Adrenal gland (tissue), 12 donors: ENCODE measurements around the gene TEX30. TPM values are rescaled to one million over a fixed set of nuclear protein-coding genes. Genes with fewer than 3 reads are reported as not detected.

Experiments
- DNase-seq, 7 donors: peaks; one replicate each; pipeline ENCODE4 v3.0.0-alpha.2; 2019 to 2020
- H3K27ac ChIP-seq, 5 donors: fragments of 200-600 bp; sonication (generic) in 4 of 5; 1 replicate in 3 of 5; 2 replicates in 2 of 5; pipeline versions ENCODE4 v1.5.1 to v1.8.0; 2016 to 2020; ENCODE audit warnings: mild to moderate bottlenecking in 1 of 5
- H3K27me3 ChIP-seq: fragments of 200-600 bp; 2 replicates; pipeline ENCODE4 v1.8.0; 2021
- H3K36me3 ChIP-seq, 2 donors: fragments of 200-600 bp; replicated peaks in 1 of 2; 1 replicate in 1 of 2; 2 replicates in 1 of 2; pipeline versions ENCODE4 v1.5.1 to v1.8.0; 2018 to 2022
- H3K4me1 ChIP-seq, 2 donors: fragments of 200-600 bp; replicated peaks in 1 of 2; 1 replicate in 1 of 2; 2 replicates in 1 of 2; pipeline versions ENCODE4 v1.5.1 to v1.8.0; 2018 to 2021
- H3K4me3 ChIP-seq, 4 donors: fragments of 200-600 bp; sonication (generic) in 3 of 4; one replicate each; pipeline ENCODE4 v1.5.1; 2016 to 2018
- H3K9me3 ChIP-seq, 3 donors: fragments of 200-600 bp; sonication (generic) in 1 of 3; replicated peaks in 1 of 3; 1 replicate in 2 of 3; 2 replicates in 1 of 3; pipeline versions ENCODE4 v1.5.1 to v1.8.0; 2016 to 2021
- CTCF ChIP-seq, 6 experiments: fragments of 450-650 bp in 4 of 6; fragments of 200-600 bp in 2 of 6; sonication (generic) in 1 of 6; IDR thresholded peaks; 1 replicate in 5 of 6; 2 replicates in 1 of 6; pipeline versions ENCODE4 v1.5.1 to v1.8.0; 2016 to 2021; ENCODE audit warnings: antibody characterized with exemption in 6 of 6, mild to moderate bottlenecking in 2 of 6, moderate library complexity in 1 of 6
- POLR2A ChIP-seq, 2 donors: fragments of 450-650 bp; IDR thresholded peaks; one replicate each; pipeline ENCODE4 v1.6.1; 2017; ENCODE audit warnings: antibody characterized with exemption in 2 of 2, mild to moderate bottlenecking in 2 of 2, moderate library complexity in 1 of 2
- WGBS, 4 donors: extraction: QIAGEN DNeasy Blood & Tissue Kit in 2 of 4; methylation state at CpG; one replicate each; pipeline versions ENCODE4 v1.1.5 to v1.1.7; 2013 to 2017; 5-methylcytosine and 5-hydroxymethylcytosine counted together
- intact Hi-C, 2 donors: fragments of 100-400 bp; cut with DNase I; formaldehyde crosslinking; loops; one replicate each; pipeline versions ENCODE4 v1.14.1 to v1.15.0; 2022 to 2023
- polyA plus RNA-seq, 3 donors: library from polyadenylated mRNA; stranded (reverse); fragments of 200-250 nt in 2 of 3; fragments of 350-450 nt in 1 of 3; fragmentation: Illumina TruSeq in 1 of 3; extraction: RNeasy Lipid Tissue Mini Kit (QIAGEN cat#74804) in 1 of 3; gene quantifications; one replicate each; pipeline ENCODE4 v1.2.3, GENCODE V29; 2013 to 2014
- total RNA-seq, 9 donors: library from RNA; depleted of rRNA in 4 of 9; stranded (reverse); fragments of >200 nt in 4 of 9; fragments of 120-200 nt in 1 of 9; fragmentation: NEBNext Ultra II Directional in 1 of 9; extraction: Animal tissue kit (Norgen Biotek cat#: 25700) in 1 of 9; gene quantifications; one replicate each; pipeline versions ENCODE4 v1.1.0 to v1.2.4, GENCODE V29; 2013 to 2023
- donor health status: healthy with polysubstance abuse.
- donor health status: Bipolar disorder and iron deficiency.
- donor health status: DM: yes; HTN: yes; CAD: no.
- donor health status: DM: no; HTN: no; CAD: no.
- donor health status: DM: no; HTN: no; CAD: no.
- donor health status: DM: yes; HTN: yes; CAD: no.

Gene TEX30
- total and polyA plus RNA-seq, 12 donors, result 4.5 to 13.1 (median 7.9) TPM

GRCh38 chr13:102771298-102772041 lies 2.1 kb downstream of the TEX30 start:
- 90 to 93% (median 92%) methylated on average over 6 of the region's 6 CpGs for WGBS, 4 donors
- intact Hi-C loops, result no loop called here
- TF ChIP-seq POLR2A (IDR thresholded peaks at IDR 0.05), result no peak
- no peak for TF ChIP-seq CTCF (IDR thresholded peaks at IDR 0.05)
- H3K36me3 ChIP-seq, result no peaks in the 10 kb centered on the region
- H3K4me1 ChIP-seq, result peaks cover 5% of the 10 kb centered on the region in 2 donors
- H3K27me3 ChIP-seq, result no peaks in the 10 kb centered on the region
- H3K27ac ChIP-seq, result no peak overlapping the region
- DNase-seq, result no peak
- H3K4me3 ChIP-seq, result no peak overlapping the region
- no peaks in the 10 kb centered on the region for H3K9me3 ChIP-seq

- WGBS, 4 donors, result 84 to 100% (median 92%) methylated on average over 2 of the region's 2 CpGs
- intact Hi-C loops, result no loop called here
- no peaks in the 10 kb centered on the region for H3K27me3 ChIP-seq
- no peak overlapping the region for H3K27ac ChIP-seq
- DNase-seq, result no peak
- no peak overlapping the region for H3K4me3 ChIP-seq
- H3K4me1 ChIP-seq, result peaks cover 5% of the 10 kb centered on the region in 2 donors
- H3K36me3 ChIP-seq, result no peaks in the 10 kb centered on the region
- H3K9me3 ChIP-seq, result no peaks in the 10 kb centered on the region
- TF ChIP-seq CTCF (IDR thresholded peaks at IDR 0.05), result no peak
- no peak for TF ChIP-seq POLR2A (IDR thresholded peaks at IDR 0.05)
Observed at GRCh38 chr13:102770435-102770834, 3.2 kb downstream of the TEX30 start.

- DNase-seq, result no peak
- H3K4me1 ChIP-seq, result peaks cover 5% of the 10 kb centered on the region in 2 donors
- no peak overlapping the region for H3K27ac ChIP-seq
- 56 to 71% (median 59%) methylated on average over 4 of the region's 4 CpGs for WGBS, 4 donors
- no peaks in the 10 kb centered on the region for H3K9me3 ChIP-seq
- intact Hi-C loops, result no loop called here
- TF ChIP-seq CTCF (IDR thresholded peaks at IDR 0.05), result no peak
- TF ChIP-seq POLR2A (IDR thresholded peaks at IDR 0.05), result no peak
- no peak overlapping the region for H3K4me3 ChIP-seq
- no peaks in the 10 kb centered on the region for H3K36me3 ChIP-seq
- no peaks in the 10 kb centered on the region for H3K27me3 ChIP-seq
Observed at GRCh38 chr13:102769679-102770078, 3.9 kb downstream of the TEX30 start.

- H3K4me1 ChIP-seq, result peaks cover 5% of the 10 kb centered on the region in 2 donors
- no peaks in the 10 kb centered on the region for H3K27me3 ChIP-seq
- no peaks in the 10 kb centered on the region for H3K36me3 ChIP-seq
- no peak overlapping the region for H3K27ac ChIP-seq
- 67 to 76% (median 72%) methylated on average over 2 of the region's 2 CpGs for WGBS, 4 donors
- H3K9me3 ChIP-seq, result no peaks in the 10 kb centered on the region
- DNase-seq, result no peak
- intact Hi-C loops, result no loop called here
- TF ChIP-seq CTCF (IDR thresholded peaks at IDR 0.05), result no peak
- no peak for TF ChIP-seq POLR2A (IDR thresholded peaks at IDR 0.05)
- H3K4me3 ChIP-seq, result no peak overlapping the region
Observed at GRCh38 chr13:102768909-102769308, 4.7 kb downstream of the TEX30 start.
